ENCODE results near the gene NLRP9.
"Not testable (repeated sequence)": the region's sequence is repeated elsewhere in the genome, so short reads cannot be mapped to it uniquely, and the experiment has no call there.

NLRP9 gene

DNA sequence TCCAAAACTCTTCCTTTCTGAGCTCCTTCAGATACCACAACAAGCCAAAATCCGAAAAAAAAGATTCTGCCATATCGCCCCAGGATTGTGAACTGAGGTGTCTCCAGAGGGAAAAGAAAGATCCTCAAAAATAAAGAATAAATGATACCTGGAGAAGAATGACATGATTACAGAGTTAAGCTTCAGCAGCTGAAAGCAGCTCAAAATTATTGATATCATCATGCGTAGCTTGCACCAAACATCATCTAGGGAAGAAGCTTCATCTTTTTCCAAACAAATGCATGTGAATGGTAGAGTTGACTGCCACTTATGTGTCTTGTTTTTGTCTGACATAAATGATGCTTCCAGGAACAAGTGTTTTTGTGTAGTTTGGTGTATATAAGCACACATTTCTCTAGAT, at the start of gene NLRP9:
Gene NLRP9 (minus strand): TSS at position 101 of the 400 bp plus-strand sequence. CDS start 28 bp downstream, at position 73.
- DNase-seq (ENCODE audit: insufficient read length, low spot score) (no peak), FAIRE-seq (no peak)
- no peak for TF ChIP-seq POLR2A (IDR thresholded peaks at IDR 0.05; ENCODE audit: low read depth, low read length)

DNA sequence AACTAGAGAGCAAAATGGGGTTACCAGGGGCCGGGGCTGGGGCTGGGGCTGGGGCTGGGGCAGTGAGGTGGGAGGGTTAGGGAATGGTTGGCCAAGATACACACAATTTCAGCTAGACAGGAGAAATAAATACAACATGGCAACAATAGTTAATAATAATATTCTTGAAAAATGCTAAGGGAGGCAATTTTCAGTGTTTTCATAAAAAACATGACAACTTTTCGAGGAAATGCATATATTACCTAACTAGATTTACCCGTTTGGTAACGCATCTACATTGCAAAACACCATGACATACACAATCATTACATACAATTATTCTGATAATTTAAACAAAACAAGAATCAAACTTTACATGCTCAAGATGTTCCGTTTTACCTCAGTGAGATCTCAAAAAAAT, 42.9 kb upstream of the NLRP9 start:
- no peak for TF ChIP-seq POLR2A (IDR thresholded peaks at IDR 0.05; ENCODE audit: low read depth, low read length)
- DNase-seq (ENCODE audit: insufficient read length, low spot score), result no peak
- FAIRE-seq, result no peak

- DNase-seq (ENCODE audit: insufficient read length, low spot score) (no peak), FAIRE-seq (no peak)
- TF ChIP-seq POLR2A (IDR thresholded peaks at IDR 0.05; ENCODE audit: low read depth, low read length), result no peak
Observed at GRCh38 chr19:55778331-55778730, 40.1 kb upstream of the NLRP9 start.

DNA sequence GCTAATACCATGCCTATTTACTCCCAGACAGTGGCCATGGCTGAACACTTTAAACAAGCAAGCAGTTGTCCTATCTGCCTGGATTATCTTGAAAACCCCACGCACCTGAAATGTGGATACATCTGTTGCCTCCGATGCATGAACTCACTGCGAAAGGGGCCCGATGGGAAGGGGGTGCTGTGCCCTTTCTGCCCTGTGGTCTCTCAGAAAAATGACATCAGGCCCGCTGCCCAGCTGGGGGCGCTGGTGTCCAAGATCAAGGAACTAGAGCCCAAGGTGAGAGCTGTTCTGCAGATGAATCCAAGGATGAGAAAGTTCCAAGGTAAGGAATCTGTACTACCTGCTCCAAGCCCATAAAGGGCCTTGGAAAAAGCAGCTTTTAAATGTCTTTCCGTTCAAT, 39.3 kb upstream of the NLRP9 start:
- no peak for FAIRE-seq
- peak; percentile 36 for DNase-seq (ENCODE audit: insufficient read length, low spot score)
- no peak for TF ChIP-seq POLR2A (IDR thresholded peaks at IDR 0.05; ENCODE audit: low read depth, low read length)

GRCh38 chr19:55769632-55770031, 31.4 kb upstream of the NLRP9 start:
- FAIRE-seq, result peak; percentile 75
- not testable (repeated sequence) for DNase-seq (ENCODE audit: insufficient read length, low spot score)

DNA sequence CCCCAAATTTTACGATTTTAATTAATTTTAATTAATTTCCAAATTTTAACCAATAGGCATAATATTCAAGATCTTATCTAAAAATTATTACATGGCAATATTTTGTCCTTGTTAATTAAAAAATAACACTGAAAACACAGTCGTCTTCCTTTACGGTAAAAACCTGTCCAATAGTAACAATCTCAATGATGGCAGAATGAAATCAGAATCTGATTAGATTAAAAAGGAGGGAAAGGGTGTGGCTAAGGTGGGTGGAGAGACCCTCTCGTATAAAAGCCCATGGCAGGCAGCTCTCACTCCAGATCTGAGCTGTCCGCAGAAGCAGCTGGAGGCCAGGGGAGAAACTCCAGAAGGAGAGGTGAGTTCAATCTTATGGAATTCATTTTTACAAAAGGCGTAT, 30.6 kb upstream of the NLRP9 start, which contains the start of gene RFPL4AL1:
Gene RFPL4AL1 (plus strand): TSS at position 301 of the 400 bp plus-strand sequence. CDS start 2,687 bp downstream, outside the sequence.
- not testable (repeated sequence) for FAIRE-seq; DNase-seq (ENCODE audit: insufficient read length, low spot score)

DNA sequence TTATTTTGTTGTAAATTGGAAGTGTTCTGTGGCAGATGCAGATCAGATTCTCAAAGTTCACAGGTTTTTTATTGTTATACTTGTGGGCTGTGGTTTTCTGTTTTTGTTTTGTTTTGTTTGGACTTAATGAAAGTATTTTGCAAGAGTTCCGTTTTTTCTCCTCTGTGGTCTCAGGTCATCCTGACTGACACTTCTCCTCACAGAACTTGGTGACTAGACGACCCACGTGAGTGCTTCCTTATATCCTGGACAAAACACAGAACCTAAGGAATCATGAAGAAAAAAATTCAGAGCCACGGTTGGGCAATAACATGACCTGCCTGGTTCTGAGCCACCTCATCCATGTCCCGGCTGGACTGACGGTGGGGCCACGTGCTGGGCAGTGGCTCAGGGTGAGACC, 28.3 kb upstream of the NLRP9 start:
- TF ChIP-seq POLR2A (IDR thresholded peaks at IDR 0.05; ENCODE audit: low read depth, low read length), result no peak
- no peak for FAIRE-seq
- no peak for DNase-seq (ENCODE audit: insufficient read length, low spot score)

GRCh38 chr19:55758797-55759196, 20.6 kb upstream of the NLRP9 start, which contains the start of gene RFPL4A:
Gene RFPL4A, plus strand, starts transcription at chr19:55759097. Its CDS starts 2,704 bp downstream, at chr19:55761801.
- DNase-seq (ENCODE audit: insufficient read length, low spot score); FAIRE-seq: not testable (repeated sequence)

DNA sequence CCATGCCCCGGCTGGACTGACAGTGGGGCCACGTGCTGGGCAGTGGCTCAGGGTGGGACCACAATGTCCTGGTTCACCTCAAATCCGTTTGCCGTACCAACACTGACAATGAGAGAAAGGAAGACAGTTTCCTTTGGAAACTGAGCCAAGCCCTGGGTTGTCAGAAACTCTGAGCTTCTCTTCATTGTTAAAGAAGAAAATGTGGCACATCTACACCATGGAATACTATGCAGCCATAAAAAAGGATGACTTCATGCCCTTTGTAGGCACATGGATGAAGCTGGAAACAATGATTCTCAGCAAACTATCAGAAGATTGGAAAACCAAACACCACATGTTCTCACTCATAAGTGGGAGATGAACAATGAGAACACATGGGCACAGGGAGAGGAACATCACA, 18.6 kb upstream of the NLRP9 start:
- not testable (repeated sequence) for FAIRE-seq; DNase-seq (ENCODE audit: insufficient read length, low spot score)

DNA sequence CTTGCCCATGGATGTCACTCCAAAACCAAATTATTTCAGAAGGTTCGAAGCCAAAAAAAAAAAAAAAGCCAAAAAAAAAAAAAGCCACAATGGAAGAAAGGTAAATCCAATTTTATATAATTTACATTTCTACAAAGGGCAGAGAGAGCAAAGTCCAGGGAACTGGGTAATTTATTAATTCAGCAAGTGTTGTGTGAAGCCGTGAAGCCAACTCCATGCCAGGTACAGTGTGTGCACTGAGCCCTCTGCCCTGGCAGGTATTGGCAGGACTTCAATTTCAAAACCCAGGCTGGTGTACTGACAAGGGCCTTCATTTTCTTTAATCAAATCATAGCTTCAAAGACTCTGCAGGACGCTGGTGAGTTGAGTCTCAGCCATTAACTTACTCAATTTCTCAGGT, 15.2 kb upstream of the NLRP9 start:
- DNase-seq (ENCODE audit: insufficient read length, low spot score), result no peak
- FAIRE-seq, result no peak
- TF ChIP-seq POLR2A (IDR thresholded peaks at IDR 0.05; ENCODE audit: low read depth, low read length), result no peak

GRCh38 chr19:55750715-55751114, 12.5 kb upstream of the NLRP9 start:
- no peak for TF ChIP-seq POLR2A (IDR thresholded peaks at IDR 0.05; ENCODE audit: low read depth, low read length)
- FAIRE-seq, result no peak
- no peak for DNase-seq (ENCODE audit: insufficient read length, low spot score)

- DNase-seq (ENCODE audit: insufficient read length, low spot score); FAIRE-seq: not testable (repeated sequence)
Observed at GRCh38 chr19:55730378-55730777, 7.8 kb downstream of the NLRP9 start.

- FAIRE-seq (no peak), DNase-seq (ENCODE audit: insufficient read length, low spot score) (no peak)
- TF ChIP-seq POLR2A (IDR thresholded peaks at IDR 0.05; ENCODE audit: low read depth, low read length), result no peak
Observed at GRCh38 chr19:55723491-55723890, 14.7 kb downstream of the NLRP9 start.

DNA sequence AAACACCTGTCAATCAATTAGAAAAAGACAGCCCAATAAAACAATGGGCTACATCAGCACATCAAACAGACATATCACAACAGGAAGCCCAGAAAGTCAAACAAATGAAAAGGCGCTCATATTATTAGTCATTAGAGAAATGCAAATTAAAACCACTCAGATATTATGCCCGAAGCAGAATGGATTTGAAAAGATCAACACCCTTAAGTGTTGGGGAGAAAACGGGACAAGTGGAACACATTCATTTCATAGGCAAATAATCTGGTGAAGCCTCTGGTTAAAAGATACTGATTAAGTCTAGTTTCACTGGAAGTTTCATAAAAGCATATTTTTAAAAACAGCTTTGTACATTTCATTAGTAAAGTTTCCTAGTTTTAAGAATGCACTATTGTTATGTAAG, 17.4 kb downstream of the NLRP9 start:
- FAIRE-seq (no peak), DNase-seq (ENCODE audit: insufficient read length, low spot score) (no peak)
- no peak for TF ChIP-seq POLR2A (IDR thresholded peaks at IDR 0.05; ENCODE audit: low read depth, low read length)

DNA sequence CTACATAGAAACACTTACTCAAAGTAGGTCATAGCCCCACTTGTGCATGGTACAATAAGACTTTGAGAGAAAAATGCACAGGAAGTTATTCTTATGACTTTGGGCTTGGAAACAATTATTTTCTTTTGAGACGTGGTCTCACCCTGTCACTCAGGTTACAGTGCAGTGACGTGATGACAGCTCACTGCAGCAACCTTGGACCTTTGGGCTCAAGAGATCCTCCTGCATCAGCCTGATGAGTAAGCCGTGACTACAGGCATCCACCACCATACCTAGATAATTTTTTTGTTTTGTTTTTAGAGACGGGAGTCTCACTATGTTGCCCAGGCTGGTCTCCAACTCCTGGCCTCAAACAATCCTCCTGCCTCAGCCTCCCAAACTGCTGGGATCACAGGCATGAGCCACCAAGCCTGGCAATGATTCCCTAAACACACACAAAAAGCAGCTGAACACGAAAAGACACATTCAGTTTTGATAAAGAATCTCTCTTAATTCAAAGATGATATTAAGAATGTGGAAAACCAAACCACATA, 17.9 kb downstream of the NLRP9 start:
- FAIRE-seq, result no peak
- no peak for TF ChIP-seq POLR2A (IDR thresholded peaks at IDR 0.05; ENCODE audit: low read depth, low read length)

GRCh38 chr19:55717879-55718711, 20.1 kb downstream of the NLRP9 start:
- not testable (repeated sequence) for FAIRE-seq; DNase-seq (ENCODE audit: insufficient read length, low spot score)

More for the DNA sequence above, 17.9 kb downstream of the NLRP9 start:
- DNase-seq (ENCODE audit: insufficient read length, low spot score), result no peak
